SK-N-SH (cell line): Measurements from ENCODE around the gene IL4. TPM values are rescaled to one million over a fixed set of nuclear protein-coding genes. Genes with fewer than 3 reads are reported as not detected.

Source experiments
- CTCF ChIA-PET: fragments of 300-600, 350-600 bp; formaldehyde crosslinking; extraction: SDS; loops from one replicate; lab custom pipeline; 2021; lab: Yijun Ruan, JAX
- POLR2A ChIA-PET: fragments of 350-600 bp; sonication (Branson Sonifier 250); formaldehyde crosslinking; extraction: SDS; loops from one replicate; lab custom pipeline; 2020; ENCODE audit warnings: antibody characterized with exemption, inconsistent platforms; lab: Yijun Ruan, JAX
- DNase-seq: peaks from one replicate; pipeline ENCODE4 v3.0.0; 2012
- H2AFZ ChIP-seq: fragments of 200-600 bp; sonication (generic); 2 replicates; pipeline ENCODE4 v1.8.1; 2016; ENCODE audit warnings: antibody characterized with exemption, mild to moderate bottlenecking, low read depth
- H3F3A ChIP-seq: fragments of 200-600 bp; sonication (generic); replicated peaks from 2 replicates; pipeline ENCODE3; 2016; ENCODE audit warnings: antibody characterized with exemption, mild to moderate bottlenecking; ENCODE audit not compliant: insufficient read depth
- H3K27ac ChIP-seq, 2 experiments: fragments of 200-500 bp in 1 of 2; fragments of 200-600 bp in 1 of 2; sonication (Bioruptor generic) in 1 of 2; sonication (generic), shearing (Covaris generic) in 1 of 2; 2 replicates each; pipeline versions ENCODE4 v1.5.1 to v1.6.1; 2014 to 2016; ENCODE audit warnings: low read depth in 2 of 2, inconsistent platforms in 1 of 2, low read length in 1 of 2, mild to moderate bottlenecking in 1 of 2, mixed read lengths in 1 of 2
- H3K27me3 ChIP-seq: fragments of 200-600 bp; sonication (generic), shearing (Covaris generic); 2 replicates; pipeline ENCODE4 v1.6.1; 2016; ENCODE audit warnings: mixed run types; ENCODE audit not compliant: insufficient read depth
- H3K36me3 ChIP-seq, 2 experiments: fragments of 200-500 bp in 1 of 2; fragments of 200-600 bp in 1 of 2; sonication (Bioruptor generic) in 1 of 2; sonication (generic) in 1 of 2; replicated peaks in 1 of 2; 2 replicates each; pipeline versions ENCODE3 to v1.5.1; 2014 to 2016; ENCODE audit warnings: low read length in 1 of 2, mild to moderate bottlenecking in 1 of 2; ENCODE audit not compliant: insufficient read depth in 2 of 2, control insufficient read depth in 1 of 2
- H3K4me1 ChIP-seq, 2 experiments: fragments of 200-500 bp in 1 of 2; fragments of 200-600 bp in 1 of 2; sonication (Bioruptor generic) in 1 of 2; sonication (generic), shearing (Covaris generic) in 1 of 2; 2 replicates each; pipeline versions ENCODE4 v1.5.1 to v1.6.1; 2014 to 2016; ENCODE audit warnings: low read depth in 1 of 2, low read length in 1 of 2, mixed run types in 1 of 2; ENCODE audit not compliant: insufficient read depth in 2 of 2, control insufficient read depth in 1 of 2
- H3K4me2 ChIP-seq: fragments of 200-600 bp; sonication (generic), shearing (Covaris generic); 2 replicates; pipeline ENCODE4 v1.6.1; 2017; ENCODE audit warnings: mixed run types
- H3K4me3 ChIP-seq, 2 experiments: fragments of 200-500 bp in 1 of 2; fragments of 200-600 bp in 1 of 2; sonication (Bioruptor generic) in 1 of 2; sonication (generic), shearing (Covaris generic) in 1 of 2; 2 replicates each; pipeline versions ENCODE4 v1.5.1 to v1.8.1; 2014 to 2016; ENCODE audit warnings: low read depth in 2 of 2, inconsistent platforms in 1 of 2, low read length in 1 of 2, mild to moderate bottlenecking in 1 of 2, mixed read lengths in 1 of 2, moderate library complexity in 1 of 2
- H3K79me2 ChIP-seq: fragments of 200-600 bp; sonication (generic); 2 replicates; pipeline ENCODE4 v1.8.1; 2017; ENCODE audit warnings: mild to moderate bottlenecking; ENCODE audit not compliant: insufficient read depth
- H3K9ac ChIP-seq: fragments of 200-600 bp; sonication (generic); 2 replicates; pipeline ENCODE4 v1.6.1; 2017; ENCODE audit warnings: mixed run types
- H3K9me2 ChIP-seq: fragments of 200-600 bp; sonication (generic); 2 replicates; pipeline ENCODE4 v1.6.1; 2017; ENCODE audit warnings: mixed run types
- H3K9me3 ChIP-seq: fragments of 200-600 bp; sonication (generic); 2 replicates; pipeline ENCODE4 v1.6.1; 2017; ENCODE audit warnings: mixed run types, mild to moderate bottlenecking, moderate library complexity
- H4K20me1 ChIP-seq: fragments of 200-600 bp; sonication (generic); 2 replicates; pipeline ENCODE4 v1.6.1; 2017; ENCODE audit warnings: mild to moderate bottlenecking, mixed run types; ENCODE audit not compliant: insufficient read depth
- ELF1 ChIP-seq: IDR thresholded peaks from 2 replicates; pipeline ENCODE4 v1.4.0; 2012
- EZH2phosphoT487 ChIP-seq: fragments of 200-600 bp; sonication (generic); IDR thresholded peaks from 2 replicates; pipeline ENCODE4 v1.6.1; 2017; ENCODE audit warnings: low read depth, mixed run types, mild to moderate bottlenecking, antibody characterized with exemption, moderate library complexity, borderline replicate concordance
- FOSL2 ChIP-seq: IDR thresholded peaks from 2 replicates; pipeline ENCODE4 v1.4.0; 2012; ENCODE audit warnings: low read depth, mild to moderate bottlenecking, moderate library complexity, borderline replicate concordance
- FOXJ3 ChIP-seq: sonication (generic); formaldehyde crosslinking; IDR thresholded peaks from 2 replicates; pipeline ENCODE4 v1.5.1; 2020; ENCODE audit warnings: mild to moderate bottlenecking, missing genetic modification reagents
- JUND ChIP-seq: IDR thresholded peaks from 2 replicates; pipeline ENCODE4 v1.4.0; 2012
- NFIC ChIP-seq: IDR thresholded peaks from 2 replicates; pipeline ENCODE4 v1.4.0; 2012; ENCODE audit warnings: borderline replicate concordance
- POLR2AphosphoS5 ChIP-seq: IDR thresholded peaks from 2 replicates; pipeline ENCODE4 v1.6.1; 2012; ENCODE audit warnings: low read depth, low read length
- RCOR1 ChIP-seq: fragments of 150-350 bp; IDR thresholded peaks from 2 replicates; pipeline ENCODE4 v1.6.1; 2017; ENCODE audit warnings: antibody characterized with exemption, low read length
- RFX5 ChIP-seq: IDR thresholded peaks from 2 replicates; pipeline ENCODE4 v1.6.1; 2012; ENCODE audit warnings: mild to moderate bottlenecking, improper control_type of control experiment, low read length
- SIN3A ChIP-seq: IDR thresholded peaks from 2 replicates; pipeline ENCODE4 v1.6.1; 2012; ENCODE audit warnings: low read depth, mild to moderate bottlenecking, low read length, moderate library complexity, borderline replicate concordance
- SMC3 ChIP-seq: IDR thresholded peaks from 2 replicates; pipeline ENCODE4 v1.6.1; 2012; ENCODE audit warnings: low read depth, low read length, improper control_type of control experiment
- TEAD4 ChIP-seq: IDR thresholded peaks from 2 replicates; pipeline ENCODE4 v1.4.0; 2012; ENCODE audit warnings: mild to moderate bottlenecking, borderline replicate concordance; ENCODE audit not compliant: insufficient read depth
- YY1 ChIP-seq: IDR thresholded peaks from 2 replicates; pipeline ENCODE4 v1.4.0; 2012; ENCODE audit warnings: low read depth, mild to moderate bottlenecking
- WGBS: methylation state at CpG from one replicate; pipeline ENCODE4 v1.1.6; 2017; ENCODE audit warnings: low lambda C conversion rate; 5-methylcytosine and 5-hydroxymethylcytosine counted together
- polyA plus RNA-seq, 3 experiments: library from polyadenylated mRNA; depleted of rRNA; stranded (reverse); fragments of >200 nt; gene quantifications; 2 replicates each; pipeline ENCODE4 v1.2.3, GENCODE V29; 2012
- TF ChIP-seq, protein P1 (sequence below): IDR thresholded peaks from 2 replicates; pipeline ENCODE4 v1.4.0; 2012; ENCODE audit warnings: low read depth, borderline replicate concordance
- TF ChIP-seq, protein P2 (sequence below): IDR thresholded peaks from 2 replicates; pipeline ENCODE4; 2012
- TF ChIP-seq, protein P3 (sequence below): IDR thresholded peaks from 2 replicates; pipeline ENCODE4 v1.6.1; 2012; ENCODE audit warnings: mild to moderate bottlenecking, low read depth, low read length, moderate library complexity
- TF ChIP-seq, protein P4 (sequence below): IDR thresholded peaks from 2 replicates; pipeline ENCODE4 v1.4.0; 2012; ENCODE audit warnings: low read depth, borderline replicate concordance
- TF ChIP-seq, protein P5 (sequence below): fragments of 150-350 bp; IDR thresholded peaks from 2 replicates; pipeline ENCODE4 v1.6.1; 2016; ENCODE audit warnings: mild to moderate bottlenecking, low read depth, low read length

The IL4 gene
- polyA plus RNA-seq, 1 of the 3 experiments (the other 2 are of a cell fraction): not detected

DNA sequence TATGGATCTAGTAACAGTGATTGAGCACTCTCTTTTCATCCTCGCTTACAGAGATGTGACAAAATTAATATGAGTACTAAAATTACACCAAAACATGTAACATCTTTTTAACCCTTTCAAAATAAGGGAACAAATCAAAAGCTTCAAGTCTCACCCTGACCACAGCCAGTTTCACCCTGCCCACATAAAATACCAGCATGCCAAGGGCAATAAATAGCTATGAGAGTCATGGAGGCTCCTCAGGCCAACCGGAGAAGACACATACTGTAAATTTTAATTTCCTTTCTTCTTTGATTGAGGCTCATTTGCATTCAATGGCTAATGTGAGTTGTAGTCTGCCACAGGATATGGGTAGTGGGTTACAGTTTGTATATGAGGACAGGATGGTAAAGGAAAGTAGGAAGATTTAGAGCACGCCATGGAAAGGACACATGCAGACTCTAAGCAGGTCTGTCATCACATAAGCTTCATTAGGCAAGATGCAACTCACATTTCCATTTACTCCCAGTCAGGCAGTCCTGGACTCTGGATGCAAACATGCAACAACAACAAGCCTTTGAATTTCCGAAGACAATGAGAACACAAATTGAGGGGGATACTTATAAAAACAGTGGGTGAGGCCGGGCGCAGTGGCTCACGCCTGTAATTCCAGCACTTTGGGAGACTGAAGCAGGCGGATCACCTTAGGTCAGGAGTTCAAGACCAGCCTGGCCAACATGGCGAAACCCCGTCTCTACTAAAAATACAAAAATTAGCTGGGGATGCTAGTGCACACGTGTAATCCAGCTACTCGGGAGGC lies 11.3 kb downstream of the IL4 start:
- Histone ChIP-seq H3K4me2 (no peak overlapping the region), H3K9me3 (no peaks in the 10 kb centered on the region), H3K36me3 (no peaks in the 10 kb centered on the region), H3K27me3 (no peaks in the 10 kb centered on the region), H4K20me1 (no peaks in the 10 kb centered on the region), H2AFZ (no peak overlapping the region)
- TF ChIP-seq SMC3 (no peak), POLR2AphosphoS5 (no peak), RCOR1 (no peak), JUND (no peak), ELF1 (no peak), RFX5 (no peak), FOSL2 (no peak), SIN3A (no peak), YY1 (no peak), NFIC (no peak), FOXJ3 (CRISPR knock-in tag) (no peak), TEAD4 (no peak), EZH2phosphoT487 (no peak)
- TF ChIP-seq, protein P1, sequence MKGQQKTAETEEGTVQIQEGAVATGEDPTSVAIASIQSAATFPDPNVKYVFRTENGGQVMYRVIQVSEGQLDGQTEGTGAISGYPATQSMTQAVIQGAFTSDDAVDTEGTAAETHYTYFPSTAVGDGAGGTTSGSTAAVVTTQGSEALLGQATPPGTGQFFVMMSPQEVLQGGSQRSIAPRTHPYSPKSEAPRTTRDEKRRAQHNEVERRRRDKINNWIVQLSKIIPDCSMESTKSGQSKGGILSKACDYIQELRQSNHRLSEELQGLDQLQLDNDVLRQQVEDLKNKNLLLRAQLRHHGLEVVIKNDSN: no peak
- TF ChIP-seq, protein P2, sequence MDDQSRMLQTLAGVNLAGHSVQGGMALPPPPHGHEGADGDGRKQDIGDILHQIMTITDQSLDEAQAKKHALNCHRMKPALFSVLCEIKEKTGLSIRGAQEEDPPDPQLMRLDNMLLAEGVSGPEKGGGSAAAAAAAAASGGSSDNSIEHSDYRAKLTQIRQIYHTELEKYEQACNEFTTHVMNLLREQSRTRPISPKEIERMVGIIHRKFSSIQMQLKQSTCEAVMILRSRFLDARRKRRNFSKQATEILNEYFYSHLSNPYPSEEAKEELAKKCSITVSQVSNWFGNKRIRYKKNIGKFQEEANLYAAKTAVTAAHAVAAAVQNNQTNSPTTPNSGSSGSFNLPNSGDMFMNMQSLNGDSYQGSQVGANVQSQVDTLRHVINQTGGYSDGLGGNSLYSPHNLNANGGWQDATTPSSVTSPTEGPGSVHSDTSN: no peak
- TF ChIP-seq, protein P3, sequence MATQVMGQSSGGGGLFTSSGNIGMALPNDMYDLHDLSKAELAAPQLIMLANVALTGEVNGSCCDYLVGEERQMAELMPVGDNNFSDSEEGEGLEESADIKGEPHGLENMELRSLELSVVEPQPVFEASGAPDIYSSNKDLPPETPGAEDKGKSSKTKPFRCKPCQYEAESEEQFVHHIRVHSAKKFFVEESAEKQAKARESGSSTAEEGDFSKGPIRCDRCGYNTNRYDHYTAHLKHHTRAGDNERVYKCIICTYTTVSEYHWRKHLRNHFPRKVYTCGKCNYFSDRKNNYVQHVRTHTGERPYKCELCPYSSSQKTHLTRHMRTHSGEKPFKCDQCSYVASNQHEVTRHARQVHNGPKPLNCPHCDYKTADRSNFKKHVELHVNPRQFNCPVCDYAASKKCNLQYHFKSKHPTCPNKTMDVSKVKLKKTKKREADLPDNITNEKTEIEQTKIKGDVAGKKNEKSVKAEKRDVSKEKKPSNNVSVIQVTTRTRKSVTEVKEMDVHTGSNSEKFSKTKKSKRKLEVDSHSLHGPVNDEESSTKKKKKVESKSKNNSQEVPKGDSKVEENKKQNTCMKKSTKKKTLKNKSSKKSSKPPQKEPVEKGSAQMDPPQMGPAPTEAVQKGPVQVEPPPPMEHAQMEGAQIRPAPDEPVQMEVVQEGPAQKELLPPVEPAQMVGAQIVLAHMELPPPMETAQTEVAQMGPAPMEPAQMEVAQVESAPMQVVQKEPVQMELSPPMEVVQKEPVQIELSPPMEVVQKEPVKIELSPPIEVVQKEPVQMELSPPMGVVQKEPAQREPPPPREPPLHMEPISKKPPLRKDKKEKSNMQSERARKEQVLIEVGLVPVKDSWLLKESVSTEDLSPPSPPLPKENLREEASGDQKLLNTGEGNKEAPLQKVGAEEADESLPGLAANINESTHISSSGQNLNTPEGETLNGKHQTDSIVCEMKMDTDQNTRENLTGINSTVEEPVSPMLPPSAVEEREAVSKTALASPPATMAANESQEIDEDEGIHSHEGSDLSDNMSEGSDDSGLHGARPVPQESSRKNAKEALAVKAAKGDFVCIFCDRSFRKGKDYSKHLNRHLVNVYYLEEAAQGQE: no peak
- TF ChIP-seq, protein P4, sequence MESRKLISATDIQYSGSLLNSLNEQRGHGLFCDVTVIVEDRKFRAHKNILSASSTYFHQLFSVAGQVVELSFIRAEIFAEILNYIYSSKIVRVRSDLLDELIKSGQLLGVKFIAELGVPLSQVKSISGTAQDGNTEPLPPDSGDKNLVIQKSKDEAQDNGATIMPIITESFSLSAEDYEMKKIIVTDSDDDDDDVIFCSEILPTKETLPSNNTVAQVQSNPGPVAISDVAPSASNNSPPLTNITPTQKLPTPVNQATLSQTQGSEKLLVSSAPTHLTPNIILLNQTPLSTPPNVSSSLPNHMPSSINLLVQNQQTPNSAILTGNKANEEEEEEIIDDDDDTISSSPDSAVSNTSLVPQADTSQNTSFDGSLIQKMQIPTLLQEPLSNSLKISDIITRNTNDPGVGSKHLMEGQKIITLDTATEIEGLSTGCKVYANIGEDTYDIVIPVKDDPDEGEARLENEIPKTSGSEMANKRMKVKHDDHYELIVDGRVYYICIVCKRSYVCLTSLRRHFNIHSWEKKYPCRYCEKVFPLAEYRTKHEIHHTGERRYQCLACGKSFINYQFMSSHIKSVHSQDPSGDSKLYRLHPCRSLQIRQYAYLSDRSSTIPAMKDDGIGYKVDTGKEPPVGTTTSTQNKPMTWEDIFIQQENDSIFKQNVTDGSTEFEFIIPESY: no peak
- TF ChIP-seq, protein P5, sequence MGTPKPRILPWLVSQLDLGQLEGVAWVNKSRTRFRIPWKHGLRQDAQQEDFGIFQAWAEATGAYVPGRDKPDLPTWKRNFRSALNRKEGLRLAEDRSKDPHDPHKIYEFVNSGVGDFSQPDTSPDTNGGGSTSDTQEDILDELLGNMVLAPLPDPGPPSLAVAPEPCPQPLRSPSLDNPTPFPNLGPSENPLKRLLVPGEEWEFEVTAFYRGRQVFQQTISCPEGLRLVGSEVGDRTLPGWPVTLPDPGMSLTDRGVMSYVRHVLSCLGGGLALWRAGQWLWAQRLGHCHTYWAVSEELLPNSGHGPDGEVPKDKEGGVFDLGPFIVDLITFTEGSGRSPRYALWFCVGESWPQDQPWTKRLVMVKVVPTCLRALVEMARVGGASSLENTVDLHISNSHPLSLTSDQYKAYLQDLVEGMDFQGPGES: no peak
- TF ChIP-seq, all 33 proteins: peak for 0
- CTCF ChIA-PET: interaction anchor here (1.5 kb wide), 1 partner anchor 158 kb away, joined by 5 read pairs; no protein-coding TSS in a partner anchor
- Histone ChIP-seq H3K9ac (no peak overlapping the region), H3K79me2 (no peaks in the 10 kb centered on the region), H3K27ac (no peak overlapping the region), H3K4me1 (no peaks in the 10 kb centered on the region), H3F3A (no peaks in the 10 kb centered on the region), H3K9me2 (no peaks in the 10 kb centered on the region), H3K4me3 (no peak overlapping the region)
- WGBS: 91% methylated on average over 12 of the region's 12 CpGs
- DNase-seq: no peak
- POLR2A ChIA-PET: no interaction called here
